Stimulated activated CD4-positive, alpha-beta T cell treated with anti-CD3 and anti-CD28 coated beads, TNF-alpha, amount 100 ng/mL, for 24 hours (primary cell): ENCODE results near the gene ZG16.
"Not testable (repeated sequence)": the region's sequence is repeated elsewhere in the genome, so short reads cannot be mapped to it uniquely, and the experiment has no call there.

Experiments
- DNase-seq, 3 experiments: peaks; one replicate each; pipeline ENCODE4 v3.0.0-alpha.2; 2020; ENCODE audit warnings: low read depth in 3 of 3

Gene ZG16, protein sequence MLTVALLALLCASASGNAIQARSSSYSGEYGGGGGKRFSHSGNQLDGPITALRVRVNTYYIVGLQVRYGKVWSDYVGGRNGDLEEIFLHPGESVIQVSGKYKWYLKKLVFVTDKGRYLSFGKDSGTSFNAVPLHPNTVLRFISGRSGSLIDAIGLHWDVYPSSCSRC

DNA sequence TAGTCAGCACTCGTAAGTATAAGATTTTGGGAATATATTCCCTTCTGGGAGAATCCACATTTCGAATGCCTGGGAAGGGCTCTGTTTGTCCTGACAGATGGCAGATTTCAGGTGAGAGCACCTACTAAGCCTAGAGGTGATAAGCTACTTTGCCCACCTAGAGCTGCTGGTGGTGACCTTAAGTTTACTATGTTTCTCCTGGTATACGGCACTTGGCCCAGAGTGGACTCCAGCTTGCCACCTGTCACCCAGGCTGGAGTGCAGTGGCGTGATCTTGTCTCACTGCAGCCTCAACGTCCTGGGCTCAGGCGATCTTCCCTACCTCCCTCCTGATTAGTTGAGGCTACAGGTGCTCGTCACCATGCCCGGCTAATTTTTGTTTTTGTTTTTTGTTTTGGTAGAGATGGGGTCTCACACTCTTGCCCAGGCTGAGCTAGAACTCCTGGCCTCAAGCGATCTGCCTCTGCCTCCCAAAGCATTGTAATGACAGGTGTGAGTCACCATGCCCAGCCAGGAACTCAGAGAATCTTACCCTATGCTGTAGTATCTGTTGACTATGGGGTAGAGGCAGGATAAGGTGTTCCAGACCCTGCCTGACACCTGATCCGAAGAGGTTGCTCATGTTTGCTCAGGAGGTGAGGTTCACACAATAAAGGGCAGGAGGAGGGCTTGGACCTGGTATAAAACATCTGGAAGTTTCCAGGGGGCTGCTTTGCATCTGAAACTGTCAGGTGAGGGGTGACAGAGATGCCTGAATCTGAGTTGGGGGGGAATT lies at the start of gene ZG16:
Gene ZG16, plus strand, starts transcription at position 681 of the 775 bp plus-strand sequence. CDS start 1,011 bp downstream, outside the sequence.
- no peak for DNase-seq

DNA sequence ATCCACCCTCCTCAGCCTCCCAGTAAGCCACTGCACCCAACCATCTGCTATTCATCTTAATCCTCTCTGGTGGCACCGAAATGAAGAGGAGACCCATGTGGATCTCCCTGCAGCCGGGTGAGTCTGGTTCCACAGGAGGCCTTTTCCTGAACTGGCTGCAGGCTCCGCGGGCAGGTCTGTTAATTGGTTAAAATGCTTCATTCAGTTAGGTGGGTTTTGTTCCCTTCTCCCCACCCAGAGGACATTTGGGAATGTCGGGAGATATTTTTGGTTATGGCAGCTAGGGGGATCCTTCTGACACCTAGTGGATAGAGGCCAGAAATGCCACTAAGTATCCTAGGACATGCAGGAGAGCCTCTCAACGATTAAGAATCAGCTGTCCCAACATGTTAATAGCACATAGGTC lies 48.9 kb upstream of the ZG16 start:
- no peak for DNase-seq

DNA sequence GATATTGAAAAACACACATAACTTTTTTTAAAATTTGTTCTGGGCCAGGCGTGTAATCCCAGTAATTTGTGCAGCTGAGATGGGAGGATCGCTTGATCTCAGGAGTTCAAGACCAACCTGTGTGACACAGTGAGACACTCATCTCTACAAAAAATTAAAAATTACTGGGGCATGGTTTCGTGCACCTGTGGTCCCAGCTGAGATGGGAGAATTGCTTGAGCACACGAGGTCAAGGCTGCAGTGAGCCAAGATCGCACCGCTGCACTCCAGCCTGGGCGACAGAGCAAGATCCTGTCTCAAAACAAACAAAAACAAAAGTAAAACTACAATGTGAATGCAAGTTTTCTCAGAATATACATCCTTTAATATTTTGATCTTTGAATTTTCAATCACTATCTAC lies 47.4 kb upstream of the ZG16 start:
- no peak for DNase-seq

DNA sequence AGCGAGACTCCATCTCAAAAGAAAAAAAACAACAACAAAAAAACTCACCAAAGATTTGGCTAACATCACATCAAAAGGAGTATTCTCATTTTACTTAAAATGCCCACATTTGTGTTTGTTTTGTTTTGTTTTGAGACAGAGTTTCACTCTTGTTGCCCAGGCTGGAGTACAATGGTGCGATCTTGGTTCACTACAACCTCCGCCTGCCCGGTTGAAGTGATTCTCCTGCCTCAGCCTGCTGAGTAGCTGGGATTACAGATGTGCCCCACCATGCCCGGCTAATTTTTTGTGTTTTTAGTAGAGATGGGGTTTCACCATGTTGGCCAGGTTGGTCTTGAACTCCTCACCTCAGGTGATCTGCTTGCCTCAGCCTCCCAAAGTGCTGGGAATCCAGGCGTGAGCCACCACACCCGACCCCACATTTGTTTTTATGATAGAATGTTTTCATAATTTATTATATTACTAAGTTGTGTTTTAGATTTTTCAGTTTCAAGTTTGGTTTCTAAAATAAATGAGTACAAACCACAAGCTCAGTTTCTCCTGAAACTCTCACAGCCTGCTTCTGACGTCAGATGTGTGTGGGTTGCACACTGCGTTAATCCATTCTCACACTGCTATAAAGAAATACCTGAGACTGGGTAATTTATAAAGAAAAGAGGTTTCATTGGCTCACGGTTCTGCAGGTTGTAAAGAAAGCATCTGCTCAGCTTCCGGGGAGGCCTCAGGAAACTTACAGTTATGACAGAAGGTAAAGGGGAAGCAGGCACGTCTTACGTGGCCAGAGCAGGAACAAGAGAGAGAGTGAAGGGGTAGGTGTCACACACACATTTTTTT lies 46.1 kb upstream of the ZG16 start:
- peak; percentile 67 to 85 (median 81) for DNase-seq

DNA sequence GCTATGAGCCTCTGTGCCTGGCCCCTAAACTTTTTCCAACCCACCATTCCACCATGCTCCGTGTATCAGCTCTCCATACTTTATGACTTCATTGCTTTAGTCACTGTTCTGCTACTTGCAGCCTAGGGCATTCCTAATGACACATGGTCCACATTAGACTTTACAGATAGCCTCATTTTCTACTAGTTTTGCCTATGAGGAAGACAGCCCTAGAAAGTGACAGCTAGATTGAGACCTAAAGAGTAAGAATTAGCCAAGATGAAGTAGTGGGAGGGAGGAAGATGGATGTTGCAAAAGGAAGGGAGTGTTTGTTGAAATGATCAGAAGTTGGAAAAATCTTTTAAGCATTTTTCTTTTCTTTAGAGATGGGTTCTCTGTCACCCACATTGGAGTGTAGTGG lies 43.3 kb upstream of the ZG16 start:
- DNase-seq = no peak

DNA sequence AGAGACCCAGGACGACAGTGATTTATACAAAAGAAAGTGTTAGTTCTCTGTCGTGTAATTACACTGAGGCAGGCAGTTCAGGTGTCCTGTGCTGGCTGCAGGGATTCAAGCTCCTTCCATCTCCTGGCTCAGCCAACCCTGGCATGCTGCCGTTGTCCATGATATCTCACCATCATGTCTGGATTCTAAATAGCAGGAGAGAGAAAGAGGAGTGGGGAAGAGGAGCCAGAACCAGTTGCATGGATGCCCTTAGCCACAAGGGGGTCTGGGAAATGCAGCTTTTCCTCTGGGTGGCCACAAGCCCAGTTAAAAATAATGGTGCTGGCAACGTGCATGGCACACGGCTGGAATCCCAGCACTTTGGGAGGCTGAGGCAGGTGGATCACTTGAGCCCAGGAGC lies 41.9 kb upstream of the ZG16 start:
- DNase-seq = no peak

DNA sequence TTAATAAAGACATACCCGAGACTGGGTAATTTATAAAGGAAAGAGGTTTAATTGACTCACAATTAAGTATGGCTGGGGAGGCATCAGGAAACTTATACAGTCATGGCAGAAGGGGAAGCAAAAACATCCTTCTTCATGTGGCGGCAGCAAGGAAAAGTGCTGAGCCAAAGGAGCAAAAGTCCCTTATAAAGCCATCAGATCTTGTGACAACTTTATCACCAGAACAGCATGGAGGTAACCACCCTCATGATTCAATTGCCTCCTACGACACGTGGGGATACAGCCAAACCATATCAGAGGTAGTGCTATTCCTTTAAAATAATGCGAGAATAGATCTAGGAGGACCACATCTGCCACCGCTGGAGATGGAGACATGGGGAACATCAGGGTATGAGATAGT lies 41.3 kb upstream of the ZG16 start:
- DNase-seq = no peak

DNA sequence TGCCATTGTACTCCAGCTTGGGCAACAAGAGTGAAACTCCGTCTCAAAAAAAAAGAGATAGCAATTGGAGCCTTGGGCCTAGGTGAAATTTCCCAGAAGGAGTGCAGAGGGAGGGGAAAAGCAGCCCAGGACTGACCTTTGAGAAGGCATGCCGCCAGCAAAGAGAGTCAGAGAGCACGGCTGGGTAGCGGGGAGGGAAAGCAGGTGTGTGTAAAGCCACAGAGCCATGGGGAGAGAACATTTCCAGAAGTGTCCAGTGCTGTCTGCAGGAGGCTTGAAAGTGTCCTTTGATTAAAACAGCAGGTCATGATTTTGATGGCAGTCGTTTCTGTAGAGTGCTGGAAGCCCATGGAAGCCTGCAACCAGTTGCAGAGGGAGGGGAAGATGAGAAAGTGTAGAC lies 40.3 kb upstream of the ZG16 start:
- no peak for DNase-seq

DNA sequence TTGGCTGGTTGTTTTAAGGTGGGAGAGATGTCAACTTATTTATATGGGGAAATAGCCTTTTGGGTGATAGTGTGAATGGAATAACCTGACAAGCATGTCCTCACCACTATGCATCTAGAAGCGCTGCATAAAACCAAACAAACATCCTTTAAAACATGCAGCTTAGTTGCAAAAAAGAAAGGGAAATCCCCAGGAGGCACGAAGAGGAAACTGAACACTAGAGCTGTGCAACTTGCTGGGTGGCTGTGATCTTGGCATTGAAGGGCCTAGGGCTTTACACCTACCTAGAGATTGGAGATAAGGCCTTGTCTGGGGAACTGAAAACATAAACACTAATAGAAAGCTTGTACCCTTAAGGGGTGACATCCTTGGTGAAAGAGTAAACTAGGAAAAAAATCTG lies 39.5 kb upstream of the ZG16 start:
- DNase-seq = no peak

DNA sequence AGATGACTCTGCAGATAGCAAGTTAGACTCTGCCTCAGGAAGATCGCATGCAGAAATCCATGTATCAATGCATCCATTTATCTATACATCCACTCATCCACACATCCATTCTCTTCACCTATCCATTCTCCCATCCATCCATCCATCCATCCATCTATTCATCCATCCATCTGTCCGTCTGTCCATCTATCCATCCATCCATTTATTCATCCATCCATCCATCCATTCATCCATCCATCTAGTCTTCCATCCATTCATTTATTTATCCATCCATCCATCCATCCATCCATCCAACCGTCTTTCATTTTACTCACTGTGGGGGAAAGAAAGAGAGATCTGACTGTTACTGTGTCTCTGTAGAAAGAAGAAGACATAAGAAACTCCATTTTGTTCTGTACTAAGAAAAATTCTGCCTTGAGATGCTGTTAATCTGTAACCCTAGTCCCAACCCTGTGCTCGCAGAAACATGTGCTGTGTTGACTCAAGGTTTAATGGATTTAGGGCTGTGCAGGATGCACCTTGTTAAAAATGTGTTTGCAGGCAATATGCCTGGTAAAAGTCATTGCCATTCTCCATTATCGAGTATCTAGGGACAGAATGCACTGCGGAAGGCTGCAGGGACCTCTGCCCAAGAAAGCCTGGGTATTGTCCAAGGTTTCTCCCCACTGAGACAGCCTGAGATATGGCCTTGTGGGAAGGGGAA lies 38.0 kb upstream of the ZG16 start:
- not testable (repeated sequence) for DNase-seq

DNA sequence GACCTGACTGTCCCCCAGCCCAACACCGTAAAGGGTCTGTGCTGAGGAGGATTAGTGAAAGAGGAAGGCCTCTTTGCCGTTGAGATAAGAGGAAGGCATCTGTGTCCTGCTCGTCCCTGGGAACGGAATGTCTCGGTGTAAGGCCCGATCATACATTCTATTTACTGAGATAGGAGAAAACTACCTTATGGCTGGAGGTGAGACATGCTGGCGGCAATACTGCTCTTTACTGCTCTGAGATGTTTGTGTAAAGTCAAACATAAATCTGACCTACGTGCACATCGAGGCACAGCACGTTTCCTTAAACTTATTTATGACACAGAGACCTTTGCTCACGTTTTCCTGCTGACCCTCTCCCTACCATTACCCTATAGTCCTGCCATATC lies 37.4 kb upstream of the ZG16 start:
- not testable (repeated sequence) for DNase-seq

DNA sequence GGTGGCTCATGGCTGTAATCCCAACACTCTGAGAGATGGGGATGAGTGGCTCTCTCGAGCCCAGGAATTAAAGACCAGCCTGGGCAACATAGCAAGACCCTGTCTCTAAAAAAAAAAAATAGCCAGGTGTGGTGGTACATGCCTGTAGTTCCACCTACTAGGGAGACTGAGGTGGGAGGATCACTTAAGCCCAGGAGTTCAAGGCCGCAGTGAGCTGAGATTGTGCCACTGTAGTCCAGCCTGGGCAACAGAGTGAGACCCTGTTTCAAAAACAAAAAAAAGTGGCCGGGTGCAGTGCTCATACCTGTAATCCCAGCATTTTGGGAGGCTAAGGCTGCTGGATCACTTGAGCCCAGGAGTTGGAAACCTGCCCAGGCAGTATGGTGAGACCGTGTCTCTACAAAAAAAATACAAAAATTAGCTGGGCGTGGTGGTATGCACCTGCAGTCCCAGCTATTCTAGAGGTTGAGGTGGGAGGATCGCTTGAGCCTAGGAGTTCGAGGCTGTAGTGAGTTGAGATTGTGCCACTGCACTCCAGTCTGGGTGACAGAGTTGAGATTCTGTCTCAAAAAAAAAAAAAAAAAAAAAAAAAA lies 35.3 kb upstream of the ZG16 start:
- no peak for DNase-seq

DNA sequence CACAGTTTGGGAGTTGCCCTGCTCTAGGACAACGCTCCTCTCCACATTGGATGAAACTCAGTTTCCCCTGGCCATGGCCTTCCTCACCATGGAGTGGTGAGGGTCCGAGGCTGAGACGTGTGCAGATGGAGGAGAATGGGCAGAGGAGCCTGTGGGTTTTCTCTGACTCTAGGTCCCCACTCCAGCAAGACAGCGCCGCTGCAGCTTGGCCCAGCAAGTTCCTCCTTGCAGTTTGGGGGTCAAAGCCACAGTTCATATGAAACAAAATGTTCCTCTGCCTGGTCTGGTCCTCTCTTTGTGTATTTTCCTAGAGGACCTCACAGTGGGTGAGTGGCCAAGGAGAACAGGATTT lies 34.6 kb upstream of the ZG16 start:
- no peak for DNase-seq

DNA sequence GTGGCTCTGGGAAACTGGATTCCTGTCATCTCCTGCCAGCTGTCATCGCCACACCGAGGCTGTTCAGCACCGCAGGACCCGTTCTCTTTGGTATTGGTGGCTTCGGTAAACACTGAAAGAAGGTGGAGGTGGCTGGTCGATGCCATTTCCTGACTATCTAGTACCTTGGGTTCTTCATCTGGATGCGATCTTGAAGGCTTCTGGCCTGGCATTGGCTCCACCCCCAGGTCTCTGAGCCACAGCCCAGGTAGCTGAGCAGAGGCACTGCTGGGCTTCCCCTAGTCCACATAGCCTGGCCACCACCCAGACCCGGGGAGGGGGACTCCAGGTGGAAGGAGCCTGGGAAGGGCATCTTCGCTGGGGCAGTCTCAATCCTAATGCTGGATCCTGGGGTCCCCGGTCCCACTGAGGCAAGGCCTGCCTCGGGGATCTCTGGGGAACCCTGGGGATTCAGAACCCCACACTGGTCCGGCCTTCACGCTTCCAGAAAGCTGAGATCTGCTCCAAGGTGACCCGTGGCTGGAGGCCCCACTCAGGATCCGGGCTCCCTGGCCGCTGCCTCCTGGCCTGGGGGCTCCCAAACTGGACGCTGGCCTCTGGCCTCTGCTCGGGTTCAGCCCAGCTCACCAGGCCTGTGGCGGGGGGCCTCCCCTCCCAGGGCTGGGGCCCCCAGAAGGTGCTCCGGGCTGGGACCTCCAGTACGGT lies 34.1 kb upstream of the ZG16 start:
- no peak for DNase-seq

DNA sequence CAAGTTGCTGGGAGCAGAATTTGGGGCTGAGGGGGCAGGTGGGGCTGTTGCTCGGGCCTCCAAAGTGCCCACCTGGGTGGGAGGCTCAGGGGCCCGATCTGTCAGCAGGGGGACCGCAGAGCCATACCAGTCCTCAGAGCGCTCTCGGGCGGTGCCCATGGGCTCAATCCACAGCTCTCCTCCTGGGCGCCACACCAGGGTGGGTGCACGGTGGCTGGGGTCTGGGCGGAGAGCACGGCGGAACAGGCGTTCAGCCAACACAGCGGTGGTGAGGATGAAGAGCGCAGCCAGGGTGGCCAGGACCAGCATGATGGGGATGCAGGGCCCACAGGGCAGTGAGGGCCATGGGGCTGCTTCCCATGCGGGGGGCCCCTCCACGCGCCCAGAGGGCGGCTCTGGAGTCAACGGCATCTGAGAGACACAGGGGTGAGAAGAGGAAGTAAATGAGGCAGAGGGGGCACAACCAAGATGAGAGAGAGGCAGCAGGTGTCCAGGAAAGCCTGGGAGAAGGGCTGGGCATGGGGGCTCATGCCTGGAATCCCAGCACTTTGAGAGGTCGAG lies 33.4 kb upstream of the ZG16 start:
- DNase-seq = no peak

DNA sequence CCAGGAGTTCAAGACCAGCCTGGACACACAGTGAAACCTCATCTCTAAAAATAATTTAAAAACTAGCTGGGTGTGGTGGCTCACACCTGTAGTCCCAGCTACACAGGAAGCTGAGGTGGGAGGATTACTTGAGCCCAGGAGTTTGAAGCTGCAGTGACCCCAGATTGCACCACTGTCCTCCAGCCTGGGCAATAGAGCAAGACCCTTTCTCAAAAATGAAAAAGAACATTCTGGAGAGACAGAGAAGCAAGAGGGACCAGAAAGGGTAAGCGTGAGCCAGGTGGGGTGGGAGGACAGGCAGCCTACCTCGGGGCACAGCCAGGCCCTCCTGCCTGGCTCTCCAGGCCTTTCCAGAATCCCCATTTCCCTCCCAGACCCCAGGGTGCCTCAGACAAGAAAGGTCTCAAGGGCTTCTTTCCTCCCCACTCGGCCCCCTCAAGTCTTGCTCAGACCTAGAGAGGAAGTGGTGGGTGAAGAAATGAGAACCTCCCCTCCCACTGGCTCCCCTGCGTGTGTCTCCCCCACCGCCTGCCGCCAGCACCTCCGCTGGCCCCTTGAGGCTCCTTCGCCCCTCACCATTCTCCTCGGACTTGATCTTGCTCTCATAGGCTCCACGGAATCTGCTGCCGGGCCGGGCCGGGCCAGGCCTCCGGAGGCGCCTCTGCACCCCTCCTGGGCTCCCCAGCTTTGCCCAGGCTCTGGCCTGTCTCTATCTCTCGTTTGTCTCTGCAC lies 32.8 kb upstream of the ZG16 start:
- peak in 1 of 3 experiments; percentile 48 for DNase-seq

DNA sequence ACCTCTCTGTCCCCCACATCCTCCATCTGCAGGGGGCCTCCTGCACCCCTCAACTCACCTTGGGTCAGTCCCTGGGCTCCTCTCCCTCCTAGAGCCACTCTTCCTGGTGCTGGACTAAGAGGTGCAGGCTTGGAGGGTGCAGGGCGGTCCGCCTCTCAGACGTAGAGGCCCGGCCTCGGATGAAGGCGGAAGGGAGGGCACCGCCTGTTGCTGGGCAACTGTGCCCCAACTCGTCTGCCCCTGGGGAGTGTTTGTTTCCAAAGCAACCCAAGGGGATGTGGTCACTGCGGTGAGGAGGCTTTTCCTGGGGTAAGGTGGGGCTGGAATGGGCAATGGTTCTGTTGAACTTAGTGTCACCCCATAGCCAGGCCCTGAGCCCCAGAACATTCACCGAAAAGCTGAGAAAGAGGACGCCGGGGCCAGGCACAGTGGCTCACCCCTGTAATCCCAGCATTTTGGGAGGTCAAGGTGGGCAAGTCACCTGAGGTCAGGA lies 32.2 kb upstream of the ZG16 start, which contains the start of gene C16orf54:
Gene C16orf54, minus strand, starts transcription at position 138 of the 493 bp plus-strand sequence. CDS start 1,039 bp downstream, outside the sequence.
- DNase-seq = peak; percentile 57 to 84 (median 75)

DNA sequence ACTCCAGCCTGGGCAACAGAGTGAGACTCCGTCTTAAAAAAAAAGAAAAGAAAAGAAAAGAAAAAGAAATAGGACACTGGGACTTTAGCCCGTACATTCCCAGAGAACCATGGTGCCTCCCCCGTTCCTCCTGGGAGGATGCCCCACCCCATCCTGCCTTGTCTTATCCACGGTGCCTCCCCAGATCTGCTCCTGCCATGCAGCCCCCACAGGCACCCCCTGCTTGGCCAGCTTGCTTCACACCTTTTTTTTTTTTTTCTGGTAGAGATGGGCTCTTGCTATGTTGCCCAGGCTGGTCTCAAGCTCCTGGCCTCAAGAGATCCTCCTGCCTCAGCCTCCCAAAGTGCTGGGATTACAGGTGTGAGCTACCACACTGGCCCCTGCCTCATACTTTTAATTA lies 31.5 kb upstream of the ZG16 start:
- not testable (repeated sequence) for DNase-seq

DNA sequence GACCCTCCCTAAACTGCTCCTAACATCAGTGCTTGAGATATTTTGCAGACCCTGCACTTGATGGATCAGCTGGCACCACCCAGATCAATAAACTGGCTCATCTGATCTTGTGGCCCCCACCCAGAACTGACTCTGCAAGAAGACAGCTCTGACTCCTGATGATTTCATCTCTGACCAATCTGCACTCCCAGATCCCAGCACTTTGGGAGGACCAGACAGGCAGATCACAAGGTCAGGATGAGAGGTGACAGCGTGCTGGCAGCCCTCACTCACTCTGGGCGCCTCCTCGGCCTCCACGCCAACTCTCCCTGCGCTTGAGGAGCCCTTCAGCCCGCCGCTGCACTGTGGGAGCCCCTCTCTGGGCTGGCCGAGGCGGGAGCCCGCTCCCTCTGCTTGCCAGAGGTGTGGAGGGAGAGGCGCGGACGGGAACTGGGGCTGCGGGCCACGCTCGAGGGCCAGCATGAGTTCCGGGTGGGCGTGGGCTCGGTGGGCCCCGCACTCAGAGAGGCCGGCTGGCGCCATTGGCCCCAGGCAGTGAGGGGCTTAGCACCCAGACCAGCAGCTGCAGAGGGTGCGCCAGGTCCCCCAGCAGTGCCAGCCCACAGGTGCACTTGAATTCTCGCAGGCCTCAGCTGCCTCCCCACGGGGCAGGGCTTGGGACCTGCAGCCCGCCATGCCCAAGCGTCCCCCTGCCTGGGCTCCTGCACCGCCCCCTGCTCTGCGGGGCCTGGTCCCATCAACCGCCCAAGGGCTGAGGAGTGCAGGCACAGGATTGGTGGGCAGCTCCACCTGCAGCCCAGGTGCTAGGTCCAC lies 29.9 kb upstream of the ZG16 start:
- no peak for DNase-seq
